ENCODE results near the gene AHI1. TPM values are rescaled to one million over a fixed set of nuclear protein-coding genes. Genes with fewer than 3 reads are reported as not detected.

Gene AHI1
- total RNA-seq, 1 experiment from 2014 or later, result 8.9 TPM

DNA sequence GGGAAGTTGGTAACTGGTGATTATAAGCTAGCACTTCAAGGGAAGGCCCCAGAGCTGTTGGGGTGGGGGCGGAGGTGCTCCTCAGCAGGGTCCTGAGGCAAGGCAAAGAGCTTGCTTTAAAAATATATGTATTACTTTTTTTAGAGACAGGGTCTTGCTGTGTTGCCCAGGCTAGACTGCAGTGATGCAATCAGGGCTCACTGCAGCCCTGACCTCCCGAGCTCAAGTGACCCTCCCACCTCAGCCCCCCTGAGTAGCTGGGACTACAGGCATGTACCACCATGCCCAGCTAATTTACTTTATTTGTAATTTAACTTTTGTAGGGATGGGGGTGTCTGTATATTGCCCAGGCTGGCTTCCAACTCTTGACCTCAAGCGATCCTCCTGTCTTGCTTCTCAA, 229.3 kb downstream of the AHI1 start:
- BruUV-seq (replicated peaks), result no TSS peak
- no peak overlapping the region for H3K9ac ChIP-seq (ENCODE audit: low read length)
- no peaks in the 10 kb centered on the region for H3F3A ChIP-seq (ENCODE audit: low read length, unreplicated experiment)
- no peak overlapping the region for H3K4me3 ChIP-seq (ENCODE audit: low read length)
- H3K4me2 ChIP-seq (ENCODE audit: low read length), result no peak overlapping the region
- H3K79me2 ChIP-seq (ENCODE audit: low read length), result no peaks in the 10 kb centered on the region
- H3K4me1 ChIP-seq (ENCODE audit: insufficient read depth, low read length), result peaks cover 21% of the 10 kb centered on the region
- no peaks in the 10 kb centered on the region for H3K36me3 ChIP-seq (ENCODE audit: low read depth, low read length)
- no peaks in the 10 kb centered on the region for H3K9me3 ChIP-seq (ENCODE audit: low read length)
- H3K9me2 ChIP-seq (replicated peaks; ENCODE audit: low read length), result no peaks in the 10 kb centered on the region
- no peak overlapping the region for H3K27ac ChIP-seq (ENCODE audit: low read length)
- H4K20me1 ChIP-seq (ENCODE audit: low read length), result no peaks in the 10 kb centered on the region
- H3K27me3 ChIP-seq (ENCODE audit: low read length), result no peaks in the 10 kb centered on the region
- ChIA-PET CTCF (no interaction called here), POLR2A (ENCODE audit: unreplicated experiment) (no interaction called here)
- no peak for TF ChIP-seq EZH2 (IDR thresholded peaks at IDR 0.05; ENCODE audit: low read length, unreplicated experiment)
- no peak for TF ChIP-seq EZH2phosphoT487 (IDR thresholded peaks at IDR 0.05; ENCODE audit: borderline replicate concordance, low read length)
- TF ChIP-seq, protein P1, sequence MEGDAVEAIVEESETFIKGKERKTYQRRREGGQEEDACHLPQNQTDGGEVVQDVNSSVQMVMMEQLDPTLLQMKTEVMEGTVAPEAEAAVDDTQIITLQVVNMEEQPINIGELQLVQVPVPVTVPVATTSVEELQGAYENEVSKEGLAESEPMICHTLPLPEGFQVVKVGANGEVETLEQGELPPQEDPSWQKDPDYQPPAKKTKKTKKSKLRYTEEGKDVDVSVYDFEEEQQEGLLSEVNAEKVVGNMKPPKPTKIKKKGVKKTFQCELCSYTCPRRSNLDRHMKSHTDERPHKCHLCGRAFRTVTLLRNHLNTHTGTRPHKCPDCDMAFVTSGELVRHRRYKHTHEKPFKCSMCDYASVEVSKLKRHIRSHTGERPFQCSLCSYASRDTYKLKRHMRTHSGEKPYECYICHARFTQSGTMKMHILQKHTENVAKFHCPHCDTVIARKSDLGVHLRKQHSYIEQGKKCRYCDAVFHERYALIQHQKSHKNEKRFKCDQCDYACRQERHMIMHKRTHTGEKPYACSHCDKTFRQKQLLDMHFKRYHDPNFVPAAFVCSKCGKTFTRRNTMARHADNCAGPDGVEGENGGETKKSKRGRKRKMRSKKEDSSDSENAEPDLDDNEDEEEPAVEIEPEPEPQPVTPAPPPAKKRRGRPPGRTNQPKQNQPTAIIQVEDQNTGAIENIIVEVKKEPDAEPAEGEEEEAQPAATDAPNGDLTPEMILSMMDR (conservative IDR thresholded peaks at IDR 0.05; ENCODE audit: low read depth, low read length), result no peak
- H2AFZ ChIP-seq (ENCODE audit: low read length), result no peak overlapping the region
- DNase-seq (no peak), ATAC-seq (no peak)
- intact Hi-C loops (cut with micrococcal nuclease), result no loop called here

- no peaks in the 10 kb centered on the region for H3F3A ChIP-seq (ENCODE audit: low read length, unreplicated experiment)
- H4K20me1 ChIP-seq (ENCODE audit: low read length), result no peaks in the 10 kb centered on the region
- CTCF ChIA-PET, result no interaction called here
- intact Hi-C loops (cut with micrococcal nuclease), result no loop called here
- TF ChIP-seq EZH2phosphoT487 (IDR thresholded peaks at IDR 0.05; ENCODE audit: borderline replicate concordance, low read length), result no peak
- no peak for TF ChIP-seq EZH2 (IDR thresholded peaks at IDR 0.05; ENCODE audit: low read length, unreplicated experiment)
- H3K27ac ChIP-seq (ENCODE audit: low read length), result no peak overlapping the region
- H2AFZ ChIP-seq (ENCODE audit: low read length), result no peak overlapping the region
- no peaks in the 10 kb centered on the region for H3K79me2 ChIP-seq (ENCODE audit: low read length)
- no peaks in the 10 kb centered on the region for H3K9me3 ChIP-seq (ENCODE audit: low read length)
- DNase-seq (no peak), ATAC-seq (no peak)
- POLR2A ChIA-PET (ENCODE audit: unreplicated experiment), result no interaction called here
- no peak overlapping the region for H3K4me2 ChIP-seq (ENCODE audit: low read length)
- no peaks in the 10 kb centered on the region for H3K9me2 ChIP-seq (replicated peaks; ENCODE audit: low read length)
- no peak overlapping the region for H3K9ac ChIP-seq (ENCODE audit: low read length)
- H3K36me3 ChIP-seq (ENCODE audit: low read depth, low read length), result no peaks in the 10 kb centered on the region
- H3K4me1 ChIP-seq (ENCODE audit: insufficient read depth, low read length), result peaks cover 21% of the 10 kb centered on the region
- H3K4me3 ChIP-seq (ENCODE audit: low read length), result no peak overlapping the region
- BruUV-seq (replicated peaks), result no TSS peak
- no peaks in the 10 kb centered on the region for H3K27me3 ChIP-seq (ENCODE audit: low read length)
Observed at GRCh38 chr6:135267085-135267484, 230.5 kb downstream of the AHI1 start.

- no peak overlapping the region for H2AFZ ChIP-seq (ENCODE audit: low read length)
- H3K27ac ChIP-seq (ENCODE audit: low read length), result no peak overlapping the region
- H3K79me2 ChIP-seq (ENCODE audit: low read length), result no peaks in the 10 kb centered on the region
- no peak overlapping the region for H3K9ac ChIP-seq (ENCODE audit: low read length)
- TF ChIP-seq, protein P1 (conservative IDR thresholded peaks at IDR 0.05; ENCODE audit: low read depth, low read length), result no peak
- TF ChIP-seq EZH2phosphoT487 (IDR thresholded peaks at IDR 0.05; ENCODE audit: borderline replicate concordance, low read length) (no peak), EZH2 (IDR thresholded peaks at IDR 0.05; ENCODE audit: low read length, unreplicated experiment) (no peak)
- H3K4me3 ChIP-seq (ENCODE audit: low read length), result no peak overlapping the region
- no peaks in the 10 kb centered on the region for H3K36me3 ChIP-seq (ENCODE audit: low read depth, low read length)
- H4K20me1 ChIP-seq (ENCODE audit: low read length), result no peaks in the 10 kb centered on the region
- no peaks in the 10 kb centered on the region for H3K27me3 ChIP-seq (ENCODE audit: low read length)
- no peaks in the 10 kb centered on the region for H3K9me2 ChIP-seq (replicated peaks; ENCODE audit: low read length)
- no peaks in the 10 kb centered on the region for H3K9me3 ChIP-seq (ENCODE audit: low read length)
- H3K4me2 ChIP-seq (ENCODE audit: low read length), result no peak overlapping the region
- no peak for ATAC-seq
- CTCF ChIA-PET, result no interaction called here
- peaks cover 21% of the 10 kb centered on the region for H3K4me1 ChIP-seq (ENCODE audit: insufficient read depth, low read length)
- POLR2A ChIA-PET (ENCODE audit: unreplicated experiment), result no interaction called here
- no peak for DNase-seq
- no TSS peak for BruUV-seq (replicated peaks)
- intact Hi-C loops (cut with micrococcal nuclease), result no loop called here
- no peaks in the 10 kb centered on the region for H3F3A ChIP-seq (ENCODE audit: low read length, unreplicated experiment)
Observed at GRCh38 chr6:135266675-135267074, 230.9 kb downstream of the AHI1 start.

All from PC-3 (cell line).